GM21528 (cell line): ENCODE measurements around the gene CUZD1.

ENCODE experiments used
- ATAC-seq: cut with Tn5 transposase; IDR thresholded peaks from one replicate; pipeline ENCODE4 v1.9.1; 2021; ENCODE audit warnings: mild to moderate bottlenecking, moderate library complexity; ENCODE audit not compliant: unreplicated experiment, low FRiP score

Gene CUZD1

DNA sequence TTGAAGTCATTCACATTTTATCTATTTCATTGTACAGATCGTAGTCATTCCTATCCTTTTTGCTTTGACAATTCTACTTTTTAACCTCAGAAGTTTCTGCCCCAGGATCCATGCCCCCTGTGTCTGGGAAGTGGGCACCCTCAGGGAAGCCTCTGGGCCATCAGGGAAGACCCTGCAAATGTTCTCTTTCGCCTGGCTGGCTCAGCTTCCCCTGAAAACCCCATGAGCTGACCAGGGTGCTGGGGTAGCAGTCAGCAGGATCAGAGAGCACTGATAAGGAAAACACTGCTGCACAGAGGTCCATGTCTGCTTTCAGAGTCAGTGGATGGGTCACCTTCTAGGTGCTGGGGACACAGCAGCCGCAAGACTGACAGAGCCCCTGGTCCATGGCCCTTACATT lies 23.8 kb downstream of the CUZD1 start:
- ATAC-seq = no peak

DNA sequence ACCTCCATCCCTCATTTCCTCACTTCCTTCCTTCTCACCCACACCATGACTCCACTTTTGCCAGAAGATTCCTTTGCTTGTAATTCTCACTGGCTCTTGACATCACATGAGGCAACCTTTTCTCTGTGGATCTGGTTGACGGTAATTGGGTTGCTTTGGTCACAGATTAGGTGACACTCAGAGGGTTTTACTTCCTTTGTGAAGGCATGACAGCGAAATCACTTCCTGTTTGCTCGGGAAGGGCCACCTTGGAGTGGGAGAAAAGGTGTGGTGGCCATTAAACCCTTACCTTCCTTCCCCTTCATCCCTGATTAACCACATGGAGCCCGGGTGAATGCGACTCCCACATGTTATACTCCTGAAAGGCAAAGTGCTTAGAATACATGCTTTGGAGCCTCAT lies 30.2 kb downstream of the CUZD1 start:
- no peak for ATAC-seq

DNA sequence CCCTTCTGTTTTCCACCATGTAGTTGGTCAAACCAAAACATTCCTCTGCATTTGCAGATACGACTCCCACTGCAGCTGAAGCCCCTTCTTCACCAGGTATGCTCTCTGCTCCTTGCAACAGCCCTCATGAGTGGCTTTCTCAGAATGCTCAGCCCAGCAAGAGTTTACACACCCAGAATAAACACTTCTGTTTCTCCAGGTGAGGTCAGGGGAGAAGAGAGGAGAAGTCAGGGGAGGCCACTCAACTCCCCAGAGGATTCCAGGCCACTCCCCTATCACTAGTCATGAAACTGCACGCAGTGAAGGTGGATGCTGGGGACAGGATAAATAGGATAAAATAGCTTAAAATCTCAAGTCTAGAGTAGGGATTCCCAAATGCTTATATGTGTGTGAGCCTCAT lies 31.2 kb downstream of the CUZD1 start:
- ATAC-seq = no peak

DNA sequence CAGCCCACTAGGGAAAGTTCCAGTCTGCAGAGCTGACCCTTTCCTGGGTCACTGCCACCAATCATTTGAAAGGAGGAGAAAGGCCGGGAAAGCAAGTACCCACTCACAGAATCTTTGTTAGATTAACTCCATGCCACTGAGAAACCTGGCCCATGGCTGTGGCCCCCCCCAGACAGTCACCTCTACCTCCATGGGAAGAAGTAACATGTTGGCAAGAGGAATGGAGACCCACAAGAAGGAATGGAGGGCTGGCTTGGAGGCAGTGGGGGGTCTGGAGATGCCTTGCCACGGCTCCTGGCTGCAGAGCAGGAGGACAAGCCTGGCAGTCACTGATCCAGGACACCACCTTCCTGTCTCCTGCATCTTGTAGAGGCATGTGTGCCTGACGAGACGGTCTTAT lies 32.9 kb downstream of the CUZD1 start:
- ATAC-seq = no peak

DNA sequence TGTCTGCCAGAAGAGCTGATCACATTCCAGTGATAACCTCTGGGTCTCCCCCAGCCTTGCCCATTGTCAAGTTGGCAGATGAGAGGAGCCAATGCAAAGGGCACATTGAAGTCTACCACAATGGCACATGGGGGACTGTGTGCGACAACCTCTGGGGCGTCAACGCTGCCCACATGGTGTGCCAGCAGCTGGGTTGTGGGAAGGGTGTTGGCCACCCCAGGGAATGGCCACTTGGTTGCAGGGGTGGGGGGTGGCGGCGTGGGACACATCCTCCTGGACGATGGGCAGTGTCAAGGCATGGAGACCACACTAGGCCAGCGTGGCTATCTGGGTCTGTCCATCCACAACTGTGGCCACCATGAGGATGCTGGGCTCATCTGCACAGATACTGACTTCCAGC lies 43.4 kb downstream of the CUZD1 start:
- no peak for ATAC-seq

DNA sequence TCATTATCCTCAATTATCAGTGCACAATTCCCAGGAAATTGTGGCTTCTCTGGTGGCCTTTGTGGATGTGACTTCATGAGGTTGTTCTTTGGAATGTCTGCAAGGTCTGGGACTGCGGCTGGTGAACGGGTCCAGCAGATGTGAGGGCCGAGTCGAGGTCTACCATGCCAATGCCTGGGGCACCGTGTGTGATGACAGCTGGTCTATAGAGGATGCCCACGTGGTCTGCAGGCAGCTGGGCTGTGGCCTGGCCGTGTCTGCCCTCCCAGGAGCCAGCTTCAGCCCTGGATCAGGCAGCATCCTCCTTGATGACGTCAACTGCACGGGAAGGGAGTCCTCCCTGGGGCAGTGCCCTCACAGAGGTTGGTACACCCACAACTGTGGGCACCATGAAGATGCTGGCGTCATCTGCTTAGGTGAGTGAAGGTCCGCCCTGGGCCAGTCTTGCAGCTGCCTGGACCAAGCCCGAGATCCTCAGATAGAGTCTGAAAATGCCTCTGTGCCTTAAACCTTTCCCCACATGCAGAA lies 46.9 kb downstream of the CUZD1 start:
- ATAC-seq = no peak

DNA sequence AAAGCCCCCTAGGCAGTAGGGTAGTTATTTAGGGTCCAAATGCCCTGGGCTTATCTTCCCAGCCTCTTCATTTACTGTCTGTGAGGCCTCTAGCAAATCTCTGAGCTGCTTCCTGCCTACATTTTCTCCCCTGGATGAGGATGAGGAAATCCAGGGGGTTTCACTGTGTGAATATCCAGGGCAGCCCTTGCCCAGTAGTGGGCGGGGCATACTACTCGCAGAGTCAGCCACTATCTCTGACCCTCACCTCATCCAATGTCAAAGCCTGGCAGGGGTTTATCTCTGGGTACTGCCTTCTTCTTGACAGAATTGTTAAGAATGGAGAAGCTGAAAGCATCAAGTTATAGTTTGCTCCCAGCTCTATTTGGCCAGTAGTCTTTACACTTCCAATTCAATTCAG lies 48.9 kb downstream of the CUZD1 start:
- no peak for ATAC-seq

DNA sequence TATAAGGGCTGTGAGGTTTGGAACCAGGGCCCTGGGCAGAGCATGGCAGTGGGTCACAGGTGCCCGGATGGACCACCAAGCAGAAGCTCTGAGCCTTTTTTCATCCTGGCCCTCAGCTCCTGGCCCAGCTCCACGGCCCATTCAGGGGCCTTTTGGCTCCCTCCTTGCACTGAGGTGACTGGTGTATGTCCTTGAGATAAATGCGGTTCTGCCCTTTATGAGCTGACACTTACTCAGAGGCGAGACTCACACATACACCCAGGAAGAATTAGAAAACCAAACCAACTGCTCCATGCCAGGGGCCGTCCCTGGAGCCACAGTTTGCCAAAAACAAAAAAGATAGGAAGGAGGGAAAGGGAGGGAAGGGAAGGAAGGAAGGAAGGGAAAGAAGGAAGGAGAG lies 49.7 kb downstream of the CUZD1 start:
- ATAC-seq = no peak

DNA sequence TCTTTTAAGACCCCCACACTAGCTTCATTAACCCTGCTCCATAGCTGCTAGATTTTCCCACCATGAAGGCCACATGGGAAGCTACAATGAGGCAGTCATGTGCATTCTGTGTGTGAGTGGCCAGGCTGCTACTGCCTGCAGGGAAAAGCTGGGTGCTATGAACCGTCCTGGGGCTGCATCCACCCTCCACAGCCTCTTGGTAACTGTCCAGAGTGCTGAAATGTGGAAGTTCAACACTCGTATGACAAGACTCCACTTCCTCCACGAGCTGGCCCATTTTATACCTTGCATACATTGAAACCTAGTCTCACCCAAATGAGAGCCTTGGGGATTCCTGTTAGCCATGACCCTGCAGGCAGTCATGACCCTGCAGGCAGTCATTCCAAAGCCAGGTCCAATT lies 59.4 kb downstream of the CUZD1 start:
- ATAC-seq = no peak

DNA sequence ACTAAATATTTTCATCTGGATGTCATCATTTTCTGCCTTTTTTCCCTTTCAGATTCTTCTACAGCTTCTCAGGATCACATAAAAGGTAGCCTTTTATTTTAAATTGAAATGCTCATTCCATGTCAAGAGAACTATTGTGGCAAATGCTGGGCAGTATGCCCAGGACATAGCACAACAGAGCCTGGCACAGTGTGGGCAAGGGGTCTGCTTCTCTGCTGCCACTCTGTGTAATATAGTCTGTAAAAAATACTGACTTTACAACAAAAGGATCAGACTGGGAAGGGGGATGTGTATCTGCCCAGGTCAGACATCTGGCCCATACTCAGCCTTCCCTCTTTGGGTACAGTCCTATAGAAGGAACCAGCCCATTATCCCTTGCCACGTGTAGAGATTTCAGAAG lies 62.7 kb downstream of the CUZD1 start:
- ATAC-seq = no peak
